Measurements from ENCODE around the gene TXNDC11.
A peak's percentile ranks its signal among the peaks of the same experiment; 100 is the strongest.

The TXNDC11 gene

DNA sequence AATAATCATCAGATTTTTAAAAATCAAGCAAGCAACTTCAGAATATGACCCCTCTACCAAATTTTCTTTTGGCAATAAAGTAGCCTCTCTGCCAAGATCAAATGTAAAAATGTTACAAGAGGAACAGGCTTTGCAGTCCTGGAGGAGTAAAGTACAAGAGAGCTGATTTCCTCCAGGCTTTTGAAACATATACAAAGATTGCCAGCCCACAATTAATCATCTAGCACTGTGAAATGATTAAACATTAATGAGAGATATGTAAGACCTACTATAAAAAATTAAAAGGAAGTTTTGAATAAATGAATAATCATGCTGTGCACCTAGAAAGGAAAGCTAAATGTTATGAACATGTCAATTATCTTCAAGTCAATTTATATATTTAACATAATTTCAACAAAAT is 26.3 kb downstream of the TXNDC11 start:
- POLR2A ChIA-PET = no interaction called here
- TF ChIP-seq, protein P1, sequence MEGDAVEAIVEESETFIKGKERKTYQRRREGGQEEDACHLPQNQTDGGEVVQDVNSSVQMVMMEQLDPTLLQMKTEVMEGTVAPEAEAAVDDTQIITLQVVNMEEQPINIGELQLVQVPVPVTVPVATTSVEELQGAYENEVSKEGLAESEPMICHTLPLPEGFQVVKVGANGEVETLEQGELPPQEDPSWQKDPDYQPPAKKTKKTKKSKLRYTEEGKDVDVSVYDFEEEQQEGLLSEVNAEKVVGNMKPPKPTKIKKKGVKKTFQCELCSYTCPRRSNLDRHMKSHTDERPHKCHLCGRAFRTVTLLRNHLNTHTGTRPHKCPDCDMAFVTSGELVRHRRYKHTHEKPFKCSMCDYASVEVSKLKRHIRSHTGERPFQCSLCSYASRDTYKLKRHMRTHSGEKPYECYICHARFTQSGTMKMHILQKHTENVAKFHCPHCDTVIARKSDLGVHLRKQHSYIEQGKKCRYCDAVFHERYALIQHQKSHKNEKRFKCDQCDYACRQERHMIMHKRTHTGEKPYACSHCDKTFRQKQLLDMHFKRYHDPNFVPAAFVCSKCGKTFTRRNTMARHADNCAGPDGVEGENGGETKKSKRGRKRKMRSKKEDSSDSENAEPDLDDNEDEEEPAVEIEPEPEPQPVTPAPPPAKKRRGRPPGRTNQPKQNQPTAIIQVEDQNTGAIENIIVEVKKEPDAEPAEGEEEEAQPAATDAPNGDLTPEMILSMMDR (IDR thresholded peaks at IDR 0.05; ENCODE audit: control extremely low read depth, extremely low read depth, low read depth, missing control alignments) = no peak
- DNase-seq (ENCODE audit: extremely low spot score) = no peak
- CTCF ChIA-PET = interaction anchor here (1.2 to 4.3 kb wide), 5 partner anchors 9 to 320 kb away, joined by 4 to 23 read pairs (median 13); no protein-coding TSS in a partner anchor

DNA sequence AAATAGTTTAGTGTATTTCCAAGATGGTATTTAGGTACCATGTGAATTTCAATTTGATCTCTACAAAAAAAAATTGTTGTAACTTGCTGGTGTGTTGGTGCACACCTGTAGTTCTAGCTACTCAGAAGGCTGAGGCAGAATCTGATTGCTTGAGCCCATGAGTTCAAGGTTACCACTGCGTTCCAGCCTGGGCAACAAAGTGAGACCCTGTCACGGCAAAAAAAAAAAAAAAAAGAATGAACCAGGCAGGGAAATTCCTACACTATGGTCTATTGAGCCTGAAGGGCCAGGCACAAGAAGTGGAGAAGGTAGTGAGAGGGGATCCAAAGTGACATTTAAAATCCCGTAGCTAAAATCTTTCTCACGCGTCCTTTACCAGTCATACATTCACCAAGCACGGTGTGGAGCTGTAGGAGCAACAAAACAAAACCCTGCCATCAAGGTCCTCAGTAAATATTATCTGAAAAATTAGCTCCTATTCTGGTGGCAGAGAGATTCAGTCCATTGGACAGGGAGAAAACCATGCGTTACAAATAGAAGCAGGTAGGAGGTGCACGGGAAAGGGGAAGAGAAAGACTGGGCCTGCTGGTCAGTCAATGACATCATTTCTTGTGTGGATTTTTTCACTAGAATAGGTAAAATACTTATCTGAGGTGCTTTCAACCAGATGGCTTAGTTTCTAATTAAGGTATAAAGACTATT is 27.3 kb downstream of the TXNDC11 start:
- CTCF ChIA-PET = interaction anchor here (0.7 to 4.3 kb wide), 27 partner anchors 9 to 761 kb away, joined by 3 to 27 read pairs (median 8); partner anchors contain the start of gene LITAF
- POLR2A ChIA-PET = interaction anchor here (0.7 kb wide), 1 partner anchor 35 kb away, joined by 3 read pairs; no protein-coding TSS in a partner anchor

DNA sequence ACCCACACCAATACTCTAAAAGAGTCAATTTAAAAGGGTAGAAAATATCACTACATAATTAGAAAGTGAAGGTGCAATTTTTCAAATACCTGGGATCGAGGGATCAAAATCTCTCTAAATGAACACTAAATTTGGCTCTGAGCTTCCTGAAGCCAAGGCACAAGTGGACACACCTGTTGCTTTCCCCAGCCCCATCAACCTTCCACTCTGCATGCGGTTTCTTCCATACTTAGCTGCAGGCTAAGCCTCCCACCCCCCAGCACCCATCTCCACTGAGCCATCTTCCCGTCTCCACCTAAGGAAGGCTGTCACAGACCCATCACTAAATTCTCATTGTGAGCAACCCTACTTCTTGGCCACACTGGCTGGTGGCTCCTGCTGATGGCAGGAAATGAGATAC is 30.5 kb downstream of the TXNDC11 start:
- DNase-seq (ENCODE audit: extremely low spot score) = no peak
- ChIA-PET CTCF (interaction anchor here (0.9 to 2.1 kb wide), 6 partner anchors 10 to 748 kb away, joined by 3 to 10 read pairs (median 4); no protein-coding TSS in a partner anchor), POLR2A (interaction anchor here (0.5 kb wide), 1 partner anchor 23 kb away, joined by 5 read pairs; no protein-coding TSS in a partner anchor)
- TF ChIP-seq, protein P1 (IDR thresholded peaks at IDR 0.05; ENCODE audit: control extremely low read depth, extremely low read depth, low read depth, missing control alignments) = no peak

More for the DNA sequence above, 27.3 kb downstream of the TXNDC11 start:
- DNase-seq (ENCODE audit: extremely low spot score) = peak; percentile 60
- TF ChIP-seq, protein P1 (IDR thresholded peaks at IDR 0.05; ENCODE audit: control extremely low read depth, extremely low read depth, low read depth, missing control alignments) = no peak

DNA sequence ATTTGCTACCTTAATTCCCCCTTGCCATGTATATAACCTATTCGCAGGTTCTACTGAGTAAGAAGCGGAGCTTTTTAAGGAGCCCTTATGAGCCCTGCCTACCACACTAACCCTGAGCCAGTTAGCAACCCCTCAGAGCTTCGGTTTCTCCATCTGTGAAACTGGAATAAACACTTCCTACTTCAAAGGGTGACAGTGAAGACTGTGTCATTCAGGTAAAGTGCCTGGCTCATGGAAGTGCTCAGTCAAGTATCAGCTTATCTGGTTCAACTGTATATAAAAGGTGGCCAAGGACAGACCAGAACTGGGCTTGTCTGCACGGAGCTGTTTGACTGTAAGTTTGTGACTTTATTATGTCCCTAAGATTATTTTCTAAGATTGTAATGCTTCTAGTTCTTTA is 31.0 kb downstream of the TXNDC11 start:
- no peak for DNase-seq (ENCODE audit: extremely low spot score)
- TF ChIP-seq, protein P1 (IDR thresholded peaks at IDR 0.05; ENCODE audit: control extremely low read depth, extremely low read depth, low read depth, missing control alignments) = no peak
- CTCF ChIA-PET = interaction anchor here (0.9 to 2.1 kb wide), 6 partner anchors 10 to 748 kb away, joined by 3 to 10 read pairs (median 4); no protein-coding TSS in a partner anchor
- POLR2A ChIA-PET = no interaction called here

DNA sequence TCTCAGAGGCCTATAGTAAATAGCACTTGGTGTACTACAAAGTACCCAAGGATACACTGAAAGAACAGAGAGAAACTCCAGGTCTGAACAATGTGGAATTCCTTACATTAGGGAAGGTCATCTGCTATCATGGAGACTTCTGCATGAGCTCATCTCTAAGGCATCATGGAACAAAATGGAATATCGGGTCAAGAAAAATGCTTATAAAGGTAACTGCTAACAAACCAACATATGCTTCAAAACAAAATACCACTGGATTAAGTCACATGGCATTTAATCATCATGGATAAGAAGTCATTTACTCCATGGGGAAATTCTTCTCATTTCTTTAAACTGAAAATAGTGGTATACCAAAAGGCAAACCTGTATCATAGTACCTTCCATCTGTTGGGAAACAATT is 34.2 kb downstream of the TXNDC11 start:
- CTCF ChIA-PET = interaction anchor here (1.2 to 1.3 kb wide), 2 partner anchors 18 to 31 kb away, joined by 3 to 5 read pairs; no protein-coding TSS in a partner anchor
- POLR2A ChIA-PET = no interaction called here
- no peak for DNase-seq (ENCODE audit: extremely low spot score)
- TF ChIP-seq, protein P1 (IDR thresholded peaks at IDR 0.05; ENCODE audit: control extremely low read depth, extremely low read depth, low read depth, missing control alignments) = no peak

DNA sequence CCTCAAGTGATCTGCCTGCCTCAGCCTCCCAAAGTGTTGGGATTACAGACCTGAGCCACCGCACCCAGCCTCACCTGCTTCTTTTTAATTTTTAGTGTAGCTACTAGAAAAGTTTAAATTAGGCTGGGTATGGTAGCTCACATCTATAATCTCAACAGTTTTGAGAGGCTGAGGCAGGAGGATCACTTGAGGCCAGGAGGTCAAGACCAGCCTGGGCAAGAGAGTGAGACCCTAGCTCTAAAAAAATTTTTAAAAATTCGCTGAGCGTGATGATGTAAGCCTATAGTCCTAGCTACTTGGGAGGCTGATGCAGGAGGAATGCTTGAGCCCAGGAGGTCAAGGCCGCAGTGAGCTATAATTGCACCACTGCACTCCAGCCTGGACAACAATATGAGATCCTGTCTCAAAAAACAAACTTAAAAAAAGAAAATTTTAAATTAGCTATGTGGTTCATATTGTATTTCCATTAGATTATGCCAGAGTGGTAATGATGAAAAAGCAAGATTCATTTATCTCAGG is 34.9 kb downstream of the TXNDC11 start:
- TF ChIP-seq, protein P1 (IDR thresholded peaks at IDR 0.05; ENCODE audit: control extremely low read depth, extremely low read depth, low read depth, missing control alignments) = no peak
- DNase-seq (ENCODE audit: extremely low spot score) = no peak
- ChIA-PET CTCF (interaction anchor here (1.2 to 1.3 kb wide), 3 partner anchors 17 to 452 kb away, joined by 3 to 5 read pairs (median 3); partner anchors contain the start of gene SOCS1), POLR2A (no interaction called here)

Data from GM10248 (cell line).